ENCODE results near the gene PPP2R1B. TPM values are rescaled to one million over a fixed set of nuclear protein-coding genes. Genes with fewer than 3 reads are reported as not detected.

Gene PPP2R1B
- total RNA-seq, 1 donor from 2014 or later: 38.5 TPM

- no peaks in the 10 kb centered on the region for H3K4me1 Mint-ChIP-seq (ENCODE audit: unreplicated experiment)
- H3K27ac Mint-ChIP-seq (ENCODE audit: unreplicated experiment): no peak overlapping the region
Measured at GRCh38 chr11:111801135-111801534, 34.9 kb upstream of the PPP2R1B start.

GRCh38 chr11:111798279-111798678 is 32.1 kb upstream of the PPP2R1B start:
- no peak for DNase-seq (ENCODE audit: low spot score)
- H3K9me3 Mint-ChIP-seq (ENCODE audit: unreplicated experiment): no peaks in the 10 kb centered on the region
- peaks cover 3% of the 10 kb centered on the region for H3K36me3 Mint-ChIP-seq (ENCODE audit: low read depth, unreplicated experiment)
- H3K4me1 Mint-ChIP-seq (ENCODE audit: unreplicated experiment): no peaks in the 10 kb centered on the region
- no peak overlapping the region for H3K4me3 Mint-ChIP-seq (ENCODE audit: unreplicated experiment)
- no peak overlapping the region for H3K27ac Mint-ChIP-seq (ENCODE audit: unreplicated experiment)
- H3K27me3 Mint-ChIP-seq (ENCODE audit: unreplicated experiment): peaks cover 2% of the 10 kb centered on the region
- TF ChIP-seq CTCF (IDR thresholded peaks at IDR 0.05; ENCODE audit: unreplicated experiment): no peak

More at GRCh38 chr11:111801135-111801534, 34.9 kb upstream of the PPP2R1B start:
- peaks cover 2% of the 10 kb centered on the region for H3K27me3 Mint-ChIP-seq (ENCODE audit: unreplicated experiment)
- no peak for DNase-seq (ENCODE audit: low spot score)
- no peaks in the 10 kb centered on the region for H3K9me3 Mint-ChIP-seq (ENCODE audit: unreplicated experiment)
- no peaks in the 10 kb centered on the region for H3K36me3 Mint-ChIP-seq (ENCODE audit: low read depth, unreplicated experiment)
- no peak for TF ChIP-seq CTCF (IDR thresholded peaks at IDR 0.05; ENCODE audit: unreplicated experiment)
- no peak overlapping the region for H3K4me3 Mint-ChIP-seq (ENCODE audit: unreplicated experiment)

GRCh38 chr11:111797145-111797581 is 31.0 kb upstream of the PPP2R1B start:
- DNase-seq (ENCODE audit: low spot score): no peak
- no peak overlapping the region for H3K4me3 Mint-ChIP-seq (ENCODE audit: unreplicated experiment)
- no peak overlapping the region for H3K27ac Mint-ChIP-seq (ENCODE audit: unreplicated experiment)
- H3K9me3 Mint-ChIP-seq (ENCODE audit: unreplicated experiment): no peaks in the 10 kb centered on the region
- TF ChIP-seq CTCF (IDR thresholded peaks at IDR 0.05; ENCODE audit: unreplicated experiment): no peak
- H3K4me1 Mint-ChIP-seq (ENCODE audit: unreplicated experiment): no peaks in the 10 kb centered on the region
- H3K36me3 Mint-ChIP-seq (ENCODE audit: low read depth, unreplicated experiment): peaks cover 3% of the 10 kb centered on the region
- H3K27me3 Mint-ChIP-seq (ENCODE audit: unreplicated experiment): peaks cover 2% of the 10 kb centered on the region

- no peak for DNase-seq (ENCODE audit: low spot score)
- Mint-ChIP-seq H3K36me3 (ENCODE audit: low read depth, unreplicated experiment) (peaks cover 3% of the 10 kb centered on the region), H3K27ac (ENCODE audit: unreplicated experiment) (no peak overlapping the region), H3K4me1 (ENCODE audit: unreplicated experiment) (no peaks in the 10 kb centered on the region), H3K9me3 (ENCODE audit: unreplicated experiment) (no peaks in the 10 kb centered on the region), H3K4me3 (ENCODE audit: unreplicated experiment) (no peak overlapping the region), H3K27me3 (ENCODE audit: unreplicated experiment) (no peaks in the 10 kb centered on the region)
- no peak for TF ChIP-seq CTCF (IDR thresholded peaks at IDR 0.05; ENCODE audit: unreplicated experiment)
Measured at GRCh38 chr11:111796696-111797095, 30.5 kb upstream of the PPP2R1B start.

GRCh38 chr11:111795334-111795985 is 29.3 kb upstream of the PPP2R1B start:
- no peak for DNase-seq (ENCODE audit: low spot score)
- no peak overlapping the region for H3K4me3 Mint-ChIP-seq (ENCODE audit: unreplicated experiment)
- no peaks in the 10 kb centered on the region for H3K27me3 Mint-ChIP-seq (ENCODE audit: unreplicated experiment)
- no peaks in the 10 kb centered on the region for H3K9me3 Mint-ChIP-seq (ENCODE audit: unreplicated experiment)
- H3K27ac Mint-ChIP-seq (ENCODE audit: unreplicated experiment): no peak overlapping the region
- peaks cover 3% of the 10 kb centered on the region for H3K36me3 Mint-ChIP-seq (ENCODE audit: low read depth, unreplicated experiment)
- TF ChIP-seq CTCF (IDR thresholded peaks at IDR 0.05; ENCODE audit: unreplicated experiment): no peak
- no peaks in the 10 kb centered on the region for H3K4me1 Mint-ChIP-seq (ENCODE audit: unreplicated experiment)

Measured in endothelial cell (in vitro differentiated cells).